Hippocampal formation (tissue), 2 donors: Measurements from ENCODE around the gene DPP3.
"Not testable (repeated sequence)": the region's sequence is repeated elsewhere in the genome, so short reads cannot be mapped to it uniquely, and the experiment has no call there.

Experiments used
- DNase-seq, 2 donors: peaks; one replicate each; lab custom pipeline; 2025; lab: John Stamatoyannopoulos, UW

Gene DPP3

GRCh38 chr11:66480117-66480938, at the start of gene DPP3:
Gene DPP3 (plus strand): TSS chr11:66480434. CDS start chr11:66482201, 1,767 bp downstream.
- peak; percentile 95 to 96 for DNase-seq

GRCh38 chr11:66431287-66431686, 48.9 kb upstream of the DPP3 start:
- not testable (repeated sequence) for DNase-seq

GRCh38 chr11:66431871-66432329, 48.3 kb upstream of the DPP3 start:
- DNase-seq = not testable (repeated sequence)

- DNase-seq = no peak
Observed at GRCh38 chr11:66432597-66432996, 47.6 kb upstream of the DPP3 start.

- DNase-seq = no peak
Observed at GRCh38 chr11:66437979-66438503, 42.2 kb upstream of the DPP3 start.

DNA sequence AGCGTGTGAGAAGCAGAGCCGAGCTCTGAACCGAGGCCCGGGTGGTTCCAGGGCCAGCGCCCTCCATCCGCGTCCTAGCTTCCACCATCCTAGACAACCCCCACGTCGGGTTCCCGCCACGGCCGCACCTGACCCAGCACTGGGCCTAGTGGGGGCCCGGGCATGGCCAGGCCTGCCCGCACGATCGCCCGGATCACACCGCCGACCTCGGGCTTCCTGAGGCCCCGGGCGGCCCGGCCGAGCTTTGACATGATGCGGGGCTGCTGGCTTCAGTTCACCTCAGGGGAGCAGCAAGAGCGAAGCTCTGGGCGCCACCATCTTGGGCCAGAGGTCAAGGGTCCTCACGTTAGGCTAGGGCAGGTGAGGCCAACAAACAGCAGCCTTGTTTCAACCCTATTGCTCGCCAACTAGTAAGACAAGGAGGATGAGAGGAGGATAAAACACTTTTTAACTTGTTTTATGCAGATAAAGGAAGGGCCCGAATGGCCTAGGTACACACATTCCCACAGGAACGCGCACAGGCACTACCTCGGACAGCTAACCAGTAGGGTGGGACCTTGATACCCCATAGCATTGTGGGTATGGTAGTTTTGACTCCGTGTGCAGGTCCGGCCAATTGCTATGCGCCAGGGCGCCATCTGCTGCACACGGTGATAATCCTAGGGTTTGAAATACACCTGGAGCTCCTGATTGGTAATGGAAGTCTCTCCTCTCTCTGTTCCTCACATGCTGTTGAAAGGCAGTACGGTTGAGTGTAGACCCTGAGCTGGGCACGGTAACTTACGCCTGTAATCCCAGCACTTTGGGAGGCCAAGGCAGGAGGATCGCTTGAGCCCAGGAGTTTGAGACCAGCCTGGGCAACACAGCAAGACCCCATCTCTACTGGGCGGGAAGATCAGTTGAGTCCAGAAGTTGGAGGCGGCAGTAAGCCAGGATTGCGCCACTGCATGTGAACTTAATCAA, 41.4 kb upstream of the DPP3 start, which contains the start of gene MRPL11:
MRPL11 (minus strand) TSS at position 345 of the 963 bp plus-strand sequence; CDS start at position 251, 94 bp downstream.
- DNase-seq = peak; percentile 94 to 96

GRCh38 chr11:66440101-66440939, 39.9 kb upstream of the DPP3 start:
- not testable (repeated sequence) for DNase-seq

- not testable (repeated sequence) for DNase-seq
Observed at GRCh38 chr11:66440940-66441282, 39.3 kb upstream of the DPP3 start.

DNA sequence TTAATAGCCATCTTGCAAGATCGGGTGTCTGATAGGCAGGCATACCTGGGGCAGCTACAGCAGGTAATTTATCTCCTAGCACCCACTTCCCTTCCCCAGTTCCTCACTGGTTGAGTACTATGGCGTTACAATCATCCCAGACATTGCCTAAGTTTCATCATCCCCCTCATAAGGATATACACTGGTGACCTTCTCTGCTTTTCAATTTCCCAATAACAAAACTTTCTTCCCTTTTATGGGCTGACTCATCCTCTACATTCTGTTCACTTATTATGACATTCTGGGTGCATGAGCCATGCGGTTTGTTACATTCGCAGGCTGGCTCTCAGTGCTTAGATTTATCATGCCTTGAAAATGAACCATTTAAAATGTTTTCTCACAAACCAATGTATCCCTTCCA, 36.6 kb upstream of the DPP3 start:
- DNase-seq = no peak

DNA sequence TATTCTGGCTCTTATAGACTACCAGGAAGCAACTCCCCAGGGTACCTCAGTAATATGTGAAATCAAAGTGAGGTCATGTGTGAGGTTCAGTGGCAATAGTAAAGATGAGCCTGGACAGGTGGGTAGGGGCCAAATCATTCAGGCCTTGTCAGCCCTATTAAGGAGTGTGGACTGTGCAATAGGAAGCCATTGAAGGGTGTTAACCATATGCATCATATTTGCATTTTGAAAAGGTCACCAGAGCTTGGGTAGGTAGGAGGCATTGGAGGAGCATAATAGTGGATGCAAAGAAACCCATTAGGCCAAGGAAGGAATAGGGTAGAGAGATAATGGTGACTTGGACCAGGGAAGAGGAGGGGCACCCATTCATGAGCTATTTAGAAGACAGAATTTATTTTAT, 33.2 kb upstream of the DPP3 start:
- no peak for DNase-seq

GRCh38 chr11:66448523-66448922, 31.7 kb upstream of the DPP3 start:
- DNase-seq = no peak

GRCh38 chr11:66450560-66450959, 29.7 kb upstream of the DPP3 start:
- DNase-seq = no peak

DNA sequence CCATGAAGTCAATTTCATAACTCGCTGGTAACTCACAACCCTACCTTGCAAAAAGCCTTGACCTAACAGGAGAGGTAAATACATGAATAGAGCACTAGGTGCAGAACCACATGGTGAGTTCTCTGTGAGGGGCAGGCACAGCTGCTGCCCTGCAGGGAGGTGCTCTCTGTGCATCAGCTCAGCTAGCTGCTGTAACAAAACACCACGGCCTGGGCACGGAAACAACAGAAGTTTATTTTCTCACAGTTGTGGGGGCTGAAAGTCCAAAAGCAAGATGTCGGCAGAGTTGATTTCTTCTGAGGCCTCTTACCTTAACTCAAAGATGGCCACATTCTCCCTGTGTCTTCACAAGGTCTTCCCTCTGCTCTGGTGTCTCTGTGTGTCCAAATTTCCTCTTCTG, 28.6 kb upstream of the DPP3 start:
- DNase-seq = no peak

- DNase-seq = no peak
Observed at GRCh38 chr11:66454247-66454646, 26.0 kb upstream of the DPP3 start.

DNA sequence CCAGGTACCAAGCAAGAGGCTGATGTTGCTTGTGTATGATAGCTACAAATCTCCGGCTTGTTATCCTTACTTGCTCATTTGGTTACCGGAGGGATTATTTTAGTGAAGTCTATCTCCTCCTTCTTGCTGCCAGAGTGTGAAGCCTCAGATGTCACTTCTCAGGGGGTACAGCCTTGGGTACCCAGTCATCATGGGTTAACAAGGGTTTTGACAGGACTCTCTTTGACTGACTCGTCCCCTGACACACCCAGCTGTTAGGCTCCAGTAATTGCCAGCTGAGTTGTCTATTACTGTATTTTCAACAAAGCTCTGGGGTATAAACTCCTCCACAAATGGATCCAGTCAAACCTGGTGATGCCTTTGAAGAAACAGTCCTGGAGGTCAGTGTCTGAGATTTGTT, 25.4 kb upstream of the DPP3 start:
- no peak for DNase-seq

DNA sequence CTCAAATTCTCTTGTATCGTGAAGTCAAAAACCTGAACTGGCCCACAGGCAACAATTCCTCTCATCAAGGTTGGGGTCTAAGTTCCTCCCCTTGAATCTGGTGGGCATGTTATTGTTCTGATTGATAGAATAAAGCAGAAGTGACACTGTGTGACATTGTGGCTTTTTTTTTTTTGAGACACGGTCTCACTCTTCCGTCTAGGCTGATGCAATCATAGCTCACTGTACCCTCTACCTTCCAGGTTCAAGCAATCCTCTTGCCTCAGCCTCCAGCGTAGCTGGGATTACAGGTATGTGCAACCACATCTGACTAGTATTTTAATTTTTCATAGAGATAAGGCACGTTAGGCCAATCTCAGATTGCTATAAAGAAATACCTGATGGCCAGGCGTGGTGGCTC, 22.4 kb upstream of the DPP3 start:
- DNase-seq = no peak

DNA sequence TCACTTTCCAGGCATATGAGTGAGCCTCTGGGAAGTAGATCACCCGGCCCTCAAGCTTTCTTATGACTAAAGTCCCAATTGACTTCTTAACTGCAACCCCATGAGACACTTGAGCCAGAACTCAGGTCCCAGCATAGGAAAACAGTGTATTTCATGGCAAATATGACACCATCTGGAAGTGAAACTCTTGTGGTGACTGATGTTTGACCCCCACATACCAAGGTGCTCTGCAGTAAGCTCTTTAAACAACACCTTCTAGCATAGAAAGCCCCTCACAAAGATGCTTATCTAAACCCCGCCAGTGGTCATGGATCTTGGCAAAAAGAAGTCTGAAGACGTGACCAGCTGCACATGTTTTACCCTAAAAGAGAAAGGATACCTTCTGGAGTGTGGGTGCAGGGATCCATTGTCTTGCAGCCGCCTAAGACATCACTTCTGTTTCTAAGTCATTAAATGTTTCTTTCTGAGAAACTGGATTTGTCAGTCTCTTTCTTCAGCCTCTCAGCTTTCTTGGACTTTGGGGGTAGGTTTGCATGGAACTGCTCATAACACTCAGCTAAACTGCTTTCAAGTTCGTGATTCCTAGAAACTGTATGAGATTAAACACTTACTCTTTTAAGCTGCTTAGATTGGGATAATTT, 21.0 kb upstream of the DPP3 start:
- no peak for DNase-seq

DNA sequence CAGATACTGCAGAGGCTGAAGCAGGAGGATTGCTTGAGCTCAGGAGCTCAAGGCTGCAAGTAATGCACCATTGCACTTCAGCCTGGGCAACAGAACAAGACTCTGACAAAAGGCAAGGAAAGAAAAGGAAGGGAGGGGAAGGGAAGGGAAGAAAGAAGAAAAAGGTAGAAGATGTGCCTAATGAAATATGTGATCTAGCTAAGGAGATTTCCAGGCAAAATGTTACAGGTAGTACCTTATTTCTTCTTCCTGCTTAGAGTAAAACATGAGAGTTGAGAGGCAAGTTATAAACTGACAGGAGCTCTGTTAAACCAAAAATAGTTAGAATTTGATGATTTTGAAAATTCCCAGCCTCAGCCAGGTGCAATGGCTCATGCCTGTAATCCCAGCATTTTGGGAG, 18.2 kb upstream of the DPP3 start:
- DNase-seq = no peak

- DNase-seq = no peak
Observed at GRCh38 chr11:66462911-66463310, 17.3 kb upstream of the DPP3 start.

DNA sequence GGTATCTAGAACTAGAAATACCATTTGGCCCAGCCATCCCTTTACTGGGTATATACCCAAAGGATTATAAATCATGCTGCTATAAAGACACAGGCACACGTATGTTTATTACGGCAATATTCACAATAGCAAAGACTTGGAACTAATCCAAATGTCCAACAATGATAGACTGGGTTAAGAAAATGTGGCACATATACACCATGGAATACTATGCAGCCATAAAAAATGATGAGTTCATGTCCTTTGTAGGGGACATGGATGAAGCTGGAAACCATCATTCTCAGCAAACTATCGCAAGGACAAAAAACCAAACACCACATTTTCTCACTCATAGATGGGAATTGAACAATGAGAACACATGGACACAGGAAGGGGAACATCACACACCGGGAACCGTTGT, 16.1 kb upstream of the DPP3 start:
- DNase-seq = not testable (repeated sequence)

DNA sequence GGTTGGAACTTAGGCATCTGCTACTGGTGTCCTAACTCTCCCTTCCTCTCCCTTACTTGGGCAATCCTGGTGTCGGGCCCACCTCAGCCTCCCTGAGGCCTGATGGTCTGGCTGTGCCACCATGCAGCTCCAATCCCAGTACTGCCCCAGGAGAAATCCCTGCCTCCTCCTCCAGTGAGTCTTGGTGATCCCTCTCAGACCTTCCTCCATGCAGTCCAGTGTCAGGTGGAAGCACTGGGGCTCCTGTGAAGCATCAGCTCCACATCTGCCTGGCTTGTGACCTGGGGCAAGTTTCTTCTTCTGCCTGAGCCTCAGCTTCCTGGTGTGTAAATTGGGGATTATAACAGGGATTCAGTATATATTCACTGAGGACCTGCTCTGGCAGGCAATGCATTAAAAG, 15.3 kb upstream of the DPP3 start:
- no peak for DNase-seq
